Measurements from ENCODE around the gene CCDC9B. TPM values are rescaled to one million over a fixed set of nuclear protein-coding genes. Genes with fewer than 3 reads are reported as not detected.

CCDC9B gene
- total RNA-seq, 3 donors from 2014 or later: 0.13 to 0.30 (median 0.25) TPM

DNA sequence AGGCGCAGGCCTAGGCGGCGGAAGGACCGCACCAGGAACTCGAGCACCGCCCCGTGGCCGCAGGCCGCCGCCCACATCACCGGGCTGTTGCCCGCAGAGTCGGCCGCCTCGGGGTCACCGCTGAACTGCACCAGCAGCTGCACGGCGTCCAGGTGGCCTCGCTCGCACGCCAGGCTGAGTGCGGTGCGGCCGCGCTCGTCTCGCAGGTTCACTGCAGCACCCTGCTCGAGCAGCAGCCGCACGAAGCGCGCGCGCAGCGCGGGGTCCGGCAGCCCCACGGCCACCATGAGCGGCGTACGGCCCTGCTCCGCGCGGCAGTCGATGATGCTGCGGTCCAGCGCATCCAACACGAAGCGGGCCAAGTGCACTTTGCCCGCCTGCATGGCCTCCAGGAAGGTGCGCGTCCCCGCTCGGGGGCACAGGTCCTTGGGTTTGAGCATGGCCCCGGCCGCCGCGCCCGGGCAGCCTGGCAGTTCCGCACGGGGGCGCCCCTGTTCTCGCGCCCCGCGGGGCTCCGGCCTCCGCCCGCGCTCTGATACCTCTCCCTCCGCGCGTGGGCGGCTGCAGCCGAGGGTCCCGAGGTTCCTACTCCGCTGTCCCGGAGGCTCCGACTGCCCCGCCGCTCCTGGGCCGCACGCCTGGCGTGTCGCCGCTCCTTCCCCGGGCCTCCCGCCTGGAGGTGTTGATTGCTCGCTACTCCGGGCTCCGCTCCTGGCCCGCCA lies 58.4 kb downstream of the CCDC9B start:
- peaks cover 2% of the 10 kb centered on the region for H3K4me1 Mint-ChIP-seq (ENCODE audit: low read depth)
- H3K4me3 Mint-ChIP-seq: peak overlapping the region; percentile 67
- DNase-seq (peak; percentile 32), ATAC-seq (peak; percentile 61 to 68)
- peaks cover 29% of the 10 kb centered on the region for H3K27me3 Mint-ChIP-seq (ENCODE audit: low read depth)
- no peaks in the 10 kb centered on the region for H3K9me3 Mint-ChIP-seq
- no peaks in the 10 kb centered on the region for H3K36me3 Mint-ChIP-seq (ENCODE audit: insufficient read depth)

DNA sequence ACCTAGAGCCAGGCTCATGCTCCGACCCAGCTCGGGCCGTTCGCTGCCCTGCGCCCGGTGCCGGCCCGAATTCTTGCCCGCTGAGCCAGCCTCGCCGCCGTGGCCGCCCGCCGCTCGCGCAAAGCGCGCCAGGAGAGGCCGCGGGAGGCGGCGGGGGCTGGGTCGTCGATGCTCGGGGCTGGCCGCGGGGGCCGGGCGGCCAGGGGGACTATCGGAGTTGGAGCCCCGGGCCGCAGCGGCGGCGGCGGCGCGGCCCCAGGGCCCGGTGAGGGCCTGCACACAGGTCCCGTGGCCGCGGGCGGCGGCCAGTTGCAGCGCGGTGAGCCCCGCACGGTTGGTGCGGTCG lies 59.0 kb downstream of the CCDC9B start:
- Mint-ChIP-seq H3K4me3 (no peak overlapping the region), H3K27me3 (ENCODE audit: low read depth) (peaks cover 30% of the 10 kb centered on the region), H3K4me1 (ENCODE audit: low read depth) (peaks cover 2% of the 10 kb centered on the region), H3K9me3 (no peaks in the 10 kb centered on the region), H3K36me3 (ENCODE audit: insufficient read depth) (no peaks in the 10 kb centered on the region)
- DNase-seq (no peak), ATAC-seq (no peak)

Other genes with a start within 250 kb of the CCDC9B start
- 1 to 10 TPM; 3.1 to 7.1 (median 6.6) TPM for gene BMF, start 232.1 kb downstream of the CCDC9B start, total RNA-seq
- 10 to 100 TPM; 12.1 to 17.4 (median 15.6) TPM for gene BUB1B, start 179.9 kb downstream of the CCDC9B start, total RNA-seq
- gene PAK6, start 101.9 kb downstream of the CCDC9B start, total RNA-seq: under 1 TPM; 0.28 to 0.84 (median 0.76) TPM
- gene ANKRD63, start 57.9 kb downstream of the CCDC9B start, total RNA-seq: not detected
- gene PLCB2, start 33.0 kb downstream of the CCDC9B start, total RNA-seq: 10 to 100 TPM; 41.7 to 50.3 (median 48.6) TPM
- gene INAFM2, start 17.2 kb downstream of the CCDC9B start, total RNA-seq: 10 to 100 TPM; 11.4 to 13.3 (median 13.3) TPM
- gene PHGR1, start 10.1 kb upstream of the CCDC9B start, total RNA-seq: under 1 TPM in 1 of 3 donors, not detected in 2; 0.54 TPM
- gene DISP2, start 17.3 kb upstream of the CCDC9B start, total RNA-seq: under 1 TPM; 0.03 to 0.26 (median 0.08) TPM
- 10 to 100 TPM; 22.6 to 37.0 (median 29.1) TPM for gene KNSTRN, start 41.8 kb upstream of the CCDC9B start, total RNA-seq
- 10 to 100 TPM; 65.2 to 71.4 (median 68.7) TPM for gene IVD, start 64.9 kb upstream of the CCDC9B start, total RNA-seq
- 10 to 100 TPM; 28.0 to 31.6 (median 31.5) TPM for gene BAHD1, start 100.0 kb upstream of the CCDC9B start, total RNA-seq
- gene CHST14, start 130.0 kb upstream of the CCDC9B start, total RNA-seq: 1 to 10 TPM; 6.2 to 7.1 (median 7.0) TPM
- 10 to 100 TPM; 29.9 to 33.9 (median 31.0) TPM for gene CCDC32, start 224.1 kb upstream of the CCDC9B start, total RNA-seq
- 10 to 100 TPM; 33.3 to 41.1 (median 37.0) TPM for gene RPUSD2, start 228.4 kb upstream of the CCDC9B start, total RNA-seq

Measured in activated T-cell treated with anti-CD3 and anti-CD28 coated beads, Interleukin-2, amount 50 U/mL, for 4 hours (primary cell).